Karpas-422 (cell line): ENCODE data around the gene CYP8B1. TPM values are rescaled to one million over a fixed set of nuclear protein-coding genes. Genes with fewer than 3 reads are reported as not detected.
A peak's percentile ranks its signal among the peaks of the same experiment; 100 is the strongest.
"Not testable (repeated sequence)": the region's sequence is repeated elsewhere in the genome, so short reads cannot be mapped to it uniquely, and the experiment has no call there.

Source experiments
- DNase-seq: peaks from one replicate; pipeline ENCODE4 v3.0.0-alpha.2; 2015
- H2AFZ ChIP-seq: fragments of 200-600 bp; sonication (generic); 2 replicates; pipeline ENCODE4 v1.6.1; 2014; ENCODE audit warnings: antibody characterized with exemption, low read length, mixed read lengths
- H3K27ac ChIP-seq: fragments of 200-600 bp; sonication (generic); 2 replicates; pipeline ENCODE4 v1.5.1; 2014; ENCODE audit warnings: mild to moderate bottlenecking, low read length, moderate library complexity
- H3K27me3 ChIP-seq: fragments of 200-600 bp; sonication (generic); 2 replicates; pipeline ENCODE4 v1.6.1; 2014; ENCODE audit warnings: low read length, mixed read lengths
- H3K36me3 ChIP-seq: fragments of 200-600 bp; sonication (generic); 2 replicates; pipeline ENCODE4 v1.6.1; 2014; ENCODE audit warnings: low read length, mixed read lengths; ENCODE audit not compliant: insufficient read depth
- H3K4me1 ChIP-seq: fragments of 200-600 bp; sonication (generic); 2 replicates; pipeline ENCODE4 v1.6.1; 2014; ENCODE audit warnings: mild to moderate bottlenecking, low read length, mixed read lengths
- H3K4me2 ChIP-seq: fragments of 200-600 bp; sonication (generic); 2 replicates; pipeline ENCODE4 v1.6.1; 2014; ENCODE audit warnings: low read length, low read depth, mild to moderate bottlenecking; ENCODE audit not compliant: poor library complexity, severe bottlenecking
- H3K4me3 ChIP-seq: fragments of 200-600 bp; sonication (generic); 2 replicates; pipeline ENCODE4 v1.5.1; 2014; ENCODE audit warnings: mild to moderate bottlenecking, antibody characterized with exemption, low read length, mixed read lengths
- H3K79me2 ChIP-seq: fragments of 200-600 bp; sonication (generic); 2 replicates; pipeline ENCODE4 v1.6.1; 2014; ENCODE audit warnings: mild to moderate bottlenecking, low read length, mixed read lengths
- H3K9ac ChIP-seq: fragments of 200-600 bp; sonication (generic); 2 replicates; pipeline ENCODE4 v1.6.0; 2014; ENCODE audit warnings: low read length
- H3K9me2 ChIP-seq: fragments of 200-600 bp; sonication (generic), shearing (Covaris generic); replicated peaks from 2 replicates; pipeline ENCODE4 v1.6.0; 2014; ENCODE audit warnings: mild to moderate bottlenecking, low read length, moderate library complexity; ENCODE audit not compliant: insufficient read depth
- H3K9me3 ChIP-seq: fragments of 300-700, 200-600 bp; sonication (generic); 2 replicates; pipeline ENCODE4 v1.6.1; 2014; ENCODE audit warnings: low read length, mixed read lengths
- H4K20me1 ChIP-seq: fragments of 200-600 bp; sonication (generic); 2 replicates; pipeline ENCODE4 v1.6.1; 2014; ENCODE audit warnings: mild to moderate bottlenecking, antibody characterized with exemption, low read length, low read depth; ENCODE audit not compliant: insufficient read depth
- total RNA-seq: library from RNA; depleted of rRNA; stranded (reverse); fragments of >200 nt; shearing (Covaris generic); gene quantifications from 2 replicates; pipeline ENCODE4 v1.2.3, GENCODE V29; 2014; ENCODE audit warnings: low replicate concordance

CYP8B1 gene
- total RNA-seq, 1 experiment from 2014 or later, result not detected

GRCh38 chr3:42892169-42892568 is 16.5 kb upstream of the CYP8B1 start:
- no peak for DNase-seq
- H4K20me1 ChIP-seq, result no peaks in the 10 kb centered on the region

GRCh38 chr3:42891042-42891441 is 15.4 kb upstream of the CYP8B1 start:
- Histone ChIP-seq H3K9me3 (no peaks in the 10 kb centered on the region), H3K9me2 (no peaks in the 10 kb centered on the region), H3K9ac (no peak overlapping the region), H3K4me1 (no peaks in the 10 kb centered on the region), H3K4me3 (no peak overlapping the region), H3K4me2 (no peak overlapping the region), H3K27ac (no peak overlapping the region), H4K20me1 (no peaks in the 10 kb centered on the region), H2AFZ (no peak overlapping the region), H3K27me3 (no peaks in the 10 kb centered on the region), H3K36me3 (no peaks in the 10 kb centered on the region), H3K79me2 (no peaks in the 10 kb centered on the region)
- DNase-seq, result no peak

More at GRCh38 chr3:42892169-42892568, 16.5 kb upstream of the CYP8B1 start:
- Histone ChIP-seq H3K36me3 (no peaks in the 10 kb centered on the region), H3K79me2 (no peaks in the 10 kb centered on the region), H2AFZ (no peak overlapping the region), H3K27me3 (no peaks in the 10 kb centered on the region), H3K27ac (no peak overlapping the region), H3K9ac (no peak overlapping the region), H3K9me3 (no peaks in the 10 kb centered on the region), H3K4me2 (no peak overlapping the region), H3K9me2 (no peaks in the 10 kb centered on the region), H3K4me3 (no peak overlapping the region), H3K4me1 (no peaks in the 10 kb centered on the region)

GRCh38 chr3:42887084-42887483 is 11.4 kb upstream of the CYP8B1 start:
- Histone ChIP-seq H2AFZ (no peak overlapping the region), H3K9ac (no peak overlapping the region), H3K9me3 (no peaks in the 10 kb centered on the region), H4K20me1 (no peaks in the 10 kb centered on the region), H3K27me3 (no peaks in the 10 kb centered on the region), H3K4me1 (no peaks in the 10 kb centered on the region), H3K27ac (no peak overlapping the region), H3K4me2 (no peak overlapping the region), H3K79me2 (no peaks in the 10 kb centered on the region), H3K9me2 (no peaks in the 10 kb centered on the region), H3K4me3 (no peak overlapping the region), H3K36me3 (no peaks in the 10 kb centered on the region)
- no peak for DNase-seq

GRCh38 chr3:42886294-42886822 is 10.7 kb upstream of the CYP8B1 start:
- H4K20me1 ChIP-seq, result no peaks in the 10 kb centered on the region
- H3K4me1 ChIP-seq, result peaks cover 4% of the 10 kb centered on the region
- H3K9me3 ChIP-seq, result no peaks in the 10 kb centered on the region
- no peak overlapping the region for H3K4me3 ChIP-seq
- H3K27me3 ChIP-seq, result no peaks in the 10 kb centered on the region
- H3K4me2 ChIP-seq, result no peak overlapping the region
- DNase-seq, result peak; percentile 26
- H3K9ac ChIP-seq, result no peak overlapping the region
- H3K27ac ChIP-seq, result no peak overlapping the region
- H2AFZ ChIP-seq, result no peak overlapping the region
- H3K36me3 ChIP-seq, result no peaks in the 10 kb centered on the region
- no peaks in the 10 kb centered on the region for H3K79me2 ChIP-seq
- no peaks in the 10 kb centered on the region for H3K9me2 ChIP-seq

GRCh38 chr3:42884324-42884723 is 8.6 kb upstream of the CYP8B1 start:
- peak; percentile 39 for DNase-seq
- no peak overlapping the region for H3K4me2 ChIP-seq
- no peak overlapping the region for H3K27ac ChIP-seq
- H3K4me3 ChIP-seq, result no peak overlapping the region
- no peaks in the 10 kb centered on the region for H3K9me2 ChIP-seq
- H3K9ac ChIP-seq, result no peak overlapping the region
- H3K27me3 ChIP-seq, result no peaks in the 10 kb centered on the region
- no peaks in the 10 kb centered on the region for H3K79me2 ChIP-seq
- peaks cover 13% of the 10 kb centered on the region for H3K4me1 ChIP-seq
- H4K20me1 ChIP-seq, result no peaks in the 10 kb centered on the region
- no peaks in the 10 kb centered on the region for H3K9me3 ChIP-seq
- no peak overlapping the region for H2AFZ ChIP-seq
- no peaks in the 10 kb centered on the region for H3K36me3 ChIP-seq

GRCh38 chr3:42883251-42883930 is 7.7 kb upstream of the CYP8B1 start:
- DNase-seq, H3K36me3 ChIP-seq, H3K9ac ChIP-seq, H3K9me3 ChIP-seq, H3K27me3 ChIP-seq, H3K9me2 ChIP-seq, H3K4me3 ChIP-seq, H4K20me1 ChIP-seq, H3K79me2 ChIP-seq, H3K27ac ChIP-seq, H3K4me2 ChIP-seq, H2AFZ ChIP-seq: not testable (repeated sequence)
- H3K4me1 ChIP-seq, result peaks cover 13% of the 10 kb centered on the region

GRCh38 chr3:42880601-42881451 is 5.1 kb upstream of the CYP8B1 start:
- no peaks in the 10 kb centered on the region for H3K9me3 ChIP-seq
- peak overlapping the region; percentile 68 for H3K4me3 ChIP-seq
- no peaks in the 10 kb centered on the region for H3K79me2 ChIP-seq
- peak overlapping the region; percentile 86 for H3K4me2 ChIP-seq
- no peaks in the 10 kb centered on the region for H4K20me1 ChIP-seq
- H3K9ac ChIP-seq, result peak overlapping the region; percentile 79
- no peaks in the 10 kb centered on the region for H3K9me2 ChIP-seq
- no peaks in the 10 kb centered on the region for H3K36me3 ChIP-seq
- peaks cover 13% of the 10 kb centered on the region for H3K4me1 ChIP-seq
- no peaks in the 10 kb centered on the region for H3K27me3 ChIP-seq
- peak overlapping the region; percentile 91 for H2AFZ ChIP-seq
- H3K27ac ChIP-seq, result no peak overlapping the region
- DNase-seq, result peak; percentile 96

- Histone ChIP-seq H3K9me3 (no peaks in the 10 kb centered on the region), H3K36me3 (no peaks in the 10 kb centered on the region), H3K27me3 (no peaks in the 10 kb centered on the region), H2AFZ (peak overlapping the region; percentile 91; the same call in 1 of the 2 replicates), H4K20me1 (no peaks in the 10 kb centered on the region), H3K9me2 (no peaks in the 10 kb centered on the region), H3K79me2 (no peaks in the 10 kb centered on the region), H3K27ac (no peak overlapping the region), H3K9ac (peak overlapping the region; percentile 79), H3K4me2 (peak overlapping the region; percentile 86), H3K4me3 (peak overlapping the region; percentile 68; the same call in 1 of the 2 replicates), H3K4me1 (peaks cover 13% of the 10 kb centered on the region)
- DNase-seq, result peak; percentile 33
Measured at GRCh38 chr3:42880183-42880582, 4.5 kb upstream of the CYP8B1 start.
